Heart left ventricle (tissue), 16 donors: ENCODE measurements around the gene VSTM2L. TPM values are rescaled to one million over a fixed set of nuclear protein-coding genes. Genes with fewer than 3 reads are reported as not detected.

Experiments
- ATAC-seq, 4 donors: fragments of 200-7000 bp; cut with Tn5 transposase; one replicate each; pipeline ENCODE4 v1.9.1; 2020 to 2022; ENCODE audit warnings: moderate library complexity in 4 of 4, mild to moderate bottlenecking in 3 of 4, moderate number of reproducible peaks in 1 of 4
- DNase-seq, 5 donors: peaks; one replicate each; pipeline ENCODE4 v3.0.0-alpha.2; 2020
- H3K27ac ChIP-seq, 12 donors: fragments of 200-600 bp; sonication (generic) in 4 of 12; one replicate each; pipeline versions ENCODE4 v1.5.0 to v1.8.0; 2016 to 2022; ENCODE audit warnings: mild to moderate bottlenecking in 2 of 12
- H3K27me3 ChIP-seq, 9 donors: fragments of 200-600 bp; sonication (generic) in 2 of 9; one replicate each; pipeline versions ENCODE4 v1.5.1 to v1.8.0; 2016 to 2022; ENCODE audit warnings: mild to moderate bottlenecking in 3 of 9
- H3K36me3 ChIP-seq, 9 donors: fragments of 200-600 bp; sonication (generic) in 2 of 9; one replicate each; pipeline versions ENCODE4 v1.5.0 to v1.8.0; 2018 to 2022; ENCODE audit warnings: mild to moderate bottlenecking in 2 of 9
- H3K4me1 ChIP-seq, 12 donors: fragments of 200-600 bp; sonication (generic) in 4 of 12; one replicate each; pipeline versions ENCODE4 v1.5.0 to v1.8.0; 2016 to 2022; ENCODE audit warnings: mild to moderate bottlenecking in 3 of 12
- H3K4me3 ChIP-seq, 12 donors: fragments of 200-600 bp; sonication (generic) in 4 of 12; one replicate each; pipeline versions ENCODE4 v1.5.0 to v1.8.0; 2017 to 2022; ENCODE audit warnings: mild to moderate bottlenecking in 9 of 12, moderate library complexity in 4 of 12
- H3K9me3 ChIP-seq, 12 donors: fragments of 200-600 bp; sonication (generic) in 4 of 12; one replicate each; pipeline versions ENCODE4 v1.5.0 to v1.8.0; 2016 to 2022; ENCODE audit warnings: mild to moderate bottlenecking in 1 of 12
- CTCF ChIP-seq, 12 donors: fragments of 200-600 bp; sonication (generic) in 4 of 12; IDR thresholded peaks; one replicate each; pipeline versions ENCODE4 v1.5.0 to v1.8.0; 2018 to 2022; ENCODE audit warnings: antibody characterized with exemption in 12 of 12, mild to moderate bottlenecking in 5 of 12
- POLR2A ChIP-seq, 2 donors: fragments of 450-650 bp; IDR thresholded peaks; one replicate each; pipeline ENCODE4 v1.6.1; 2017; ENCODE audit warnings: antibody characterized with exemption in 2 of 2, mild to moderate bottlenecking in 2 of 2, moderate library complexity in 2 of 2
- WGBS, 4 donors: extraction: QIAGEN DNeasy Blood & Tissue Kit in 2 of 4; methylation state at CpG; one replicate each; pipeline versions ENCODE4 v1.1.5 to v1.1.7; 2013 to 2018; 5-methylcytosine and 5-hydroxymethylcytosine counted together
- intact Hi-C, 10 donors: fragments of 100-400 bp; cut with DNase I; formaldehyde crosslinking; loops; one replicate each; pipeline versions ENCODE4 v1.11.1 to v1.14.2; 2022
- polyA plus RNA-seq, 2 donors: library from polyadenylated mRNA; stranded (reverse); fragments of 200-250 nt; gene quantifications; one replicate each; pipeline ENCODE4 v1.2.3, GENCODE V29; 2013
- total RNA-seq, 9 donors: library from RNA; depleted of rRNA in 2 of 9; stranded (reverse); fragments of >200 nt in 2 of 9; fragmentation: NEBNext Ultra II Directional in 3 of 9; extraction: Animal tissue kit (Norgen Biotek cat#: 25700) in 3 of 9; gene quantifications; one replicate each; pipeline versions ENCODE4 v1.1.0 to v1.2.4, GENCODE V29; 2016 to 2023
- donor health status: ischemic (EF 13 %, LVEDD 7.1; RV severe dilation, severe dysfunction).
- donor health status: healthy with polysubstance abuse.
- donor health status: DM: no; HTN: yes; CAD: no.
- donor health status: DM: no; HTN: no; CAD: no.
- donor health status: ischemic (EF 25% LVEDD 6.9; RV normal size, moderate dysfunction).
- donor health status: ischemic (EF 25% LVEDD 5.7; RV mildly dilated, moderate dysfunction).
- donor health status: healthy.
- donor health status: DM: yes; HTN: yes; CAD: no.
- donor health status: ischemic (EF 35%, LVEDD 5.7; RV mildly dilated, moderate dysfunction).
- donor health status: nonischemic (EF 11% LVEDD 7.7; RV severe dilation, severe dysfunction).
- donor health status: DM: yes; HTN: yes; CAD: no.
- donor health status: PGD.
- donor health status: ischemic (EF 29% LVEDD 5.4; RV normal size, mild dysfunction).
- donor health status: nonischemic (EF 23%, LVEDD 6.1; RV moderate dilation, normal function).

The VSTM2L gene
- total and polyA plus RNA-seq, 11 donors: 3.7 to 49.5 (median 17.4) TPM

GRCh38 chr20:37881601-37882343 lies 21.2 kb upstream of the VSTM2L start:
- Histone ChIP-seq H3K27me3 (peaks cover 0 to 30% (median 3%) of the 10 kb centered on the region in 9 donors), H3K36me3 (no peaks in the 10 kb centered on the region), H3K4me3 (no peak overlapping the region), H3K9me3 (no peaks in the 10 kb centered on the region), H3K27ac (peak overlapping the region in 1 of 12 donors; percentile 58), H3K4me1 (peaks cover 0 to 55% (median 20%) of the 10 kb centered on the region in 12 donors)
- ATAC-seq: no peak
- TF ChIP-seq CTCF (IDR thresholded peaks at IDR 0.05) (no peak), POLR2A (IDR thresholded peaks at IDR 0.05) (no peak)
- DNase-seq: peak in 1 of 5 donors; percentile 27
- WGBS, 4 donors: 57 to 70% (median 69%) methylated on average over 16 to 22 of the region's 22 CpGs
- intact Hi-C loops: loop anchor here in 1 of 10 donors (2.0 kb wide), 1 partner anchor 107 kb away; no protein-coding TSS in a partner anchor

GRCh38 chr20:37882961-37883712 lies 19.8 kb upstream of the VSTM2L start:
- intact Hi-C loops: no loop called here
- WGBS, 4 donors: 67 to 83% (median 79%) methylated on average over 13 to 16 of the region's 16 CpGs
- no peaks in the 10 kb centered on the region for H3K36me3 ChIP-seq
- H3K4me1 ChIP-seq: peaks cover 0 to 54% (median 26%) of the 10 kb centered on the region in 12 donors
- TF ChIP-seq POLR2A (IDR thresholded peaks at IDR 0.05) (no peak), CTCF (IDR thresholded peaks at IDR 0.05) (no peak)
- DNase-seq (peak in 1 of 5 donors; percentile 22), ATAC-seq (no peak)
- H3K4me3 ChIP-seq: no peak overlapping the region
- H3K9me3 ChIP-seq: no peaks in the 10 kb centered on the region
- H3K27me3 ChIP-seq: peaks cover 0 to 31% (median 4%) of the 10 kb centered on the region in 9 donors
- H3K27ac ChIP-seq: no peak overlapping the region

- DNase-seq (no peak), ATAC-seq (no peak)
- H3K27ac ChIP-seq: no peak overlapping the region
- H3K9me3 ChIP-seq: no peaks in the 10 kb centered on the region
- no peak overlapping the region for H3K4me3 ChIP-seq
- H3K4me1 ChIP-seq: peaks cover 0 to 40% (median 26%) of the 10 kb centered on the region in 12 donors
- 95 to 97% (median 96%) methylated on average over 8 of the region's 8 CpGs for WGBS, 4 donors
- no peak for TF ChIP-seq CTCF (IDR thresholded peaks at IDR 0.05)
- TF ChIP-seq POLR2A (IDR thresholded peaks at IDR 0.05): no peak
- peaks cover 0 to 31% (median 4%) of the 10 kb centered on the region in 9 donors for H3K27me3 ChIP-seq
- intact Hi-C loops: no loop called here
- no peaks in the 10 kb centered on the region for H3K36me3 ChIP-seq
These were observed 17.9 kb upstream of the VSTM2L start for GRCh38 chr20:37885042-37885441.
